Measurements from ENCODE around the gene SDK2.

Gene SDK2

GRCh38 chr17:73437826-73438225, 206.4 kb downstream of the SDK2 start:
- no peak for DNase-seq

- DNase-seq, result no peak
These were observed 207.3 kb downstream of the SDK2 start for GRCh38 chr17:73436954-73437353.

GRCh38 chr17:73435412-73435811, 208.8 kb downstream of the SDK2 start:
- DNase-seq, result no peak

GRCh38 chr17:73434154-73434553, 210.1 kb downstream of the SDK2 start:
- DNase-seq, result no peak

- DNase-seq, result no peak
These were observed 210.7 kb downstream of the SDK2 start for GRCh38 chr17:73433501-73433900.

DNA sequence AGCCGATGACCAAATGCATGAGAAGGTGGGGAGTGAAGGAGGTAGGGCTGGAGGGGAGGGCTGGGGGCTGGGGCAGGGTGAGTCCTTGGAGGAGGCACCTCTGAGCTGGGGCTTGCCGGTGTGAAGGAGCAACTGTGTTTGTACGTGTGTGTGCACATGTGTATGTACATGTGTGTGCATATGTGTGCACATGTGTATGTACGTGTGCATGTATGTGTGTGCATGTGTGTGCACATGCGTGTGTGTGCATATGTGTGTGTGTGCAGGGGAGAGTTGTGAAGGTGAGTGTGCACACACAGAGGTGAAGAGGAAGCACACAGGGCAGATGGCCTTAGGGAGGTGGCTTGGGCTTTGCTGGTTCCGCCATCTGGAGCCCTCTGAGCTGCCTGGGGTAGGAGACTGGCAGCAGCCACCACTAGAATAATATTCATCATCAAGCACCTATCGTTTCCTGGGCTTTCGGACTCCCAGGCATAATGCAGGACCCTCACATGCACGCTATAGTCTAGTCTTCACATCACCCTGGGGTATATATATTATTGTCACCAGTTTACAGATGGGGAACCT, 211.5 kb downstream of the SDK2 start:
- DNase-seq, result no peak

GRCh38 chr17:73431401-73432205, 212.6 kb downstream of the SDK2 start:
- no peak for DNase-seq

- DNase-seq, result peak; percentile 80
These were observed 213.4 kb downstream of the SDK2 start for GRCh38 chr17:73430848-73431247.

GRCh38 chr17:73430165-73430680, 214.0 kb downstream of the SDK2 start:
- DNase-seq, result peak; percentile 90

DNA sequence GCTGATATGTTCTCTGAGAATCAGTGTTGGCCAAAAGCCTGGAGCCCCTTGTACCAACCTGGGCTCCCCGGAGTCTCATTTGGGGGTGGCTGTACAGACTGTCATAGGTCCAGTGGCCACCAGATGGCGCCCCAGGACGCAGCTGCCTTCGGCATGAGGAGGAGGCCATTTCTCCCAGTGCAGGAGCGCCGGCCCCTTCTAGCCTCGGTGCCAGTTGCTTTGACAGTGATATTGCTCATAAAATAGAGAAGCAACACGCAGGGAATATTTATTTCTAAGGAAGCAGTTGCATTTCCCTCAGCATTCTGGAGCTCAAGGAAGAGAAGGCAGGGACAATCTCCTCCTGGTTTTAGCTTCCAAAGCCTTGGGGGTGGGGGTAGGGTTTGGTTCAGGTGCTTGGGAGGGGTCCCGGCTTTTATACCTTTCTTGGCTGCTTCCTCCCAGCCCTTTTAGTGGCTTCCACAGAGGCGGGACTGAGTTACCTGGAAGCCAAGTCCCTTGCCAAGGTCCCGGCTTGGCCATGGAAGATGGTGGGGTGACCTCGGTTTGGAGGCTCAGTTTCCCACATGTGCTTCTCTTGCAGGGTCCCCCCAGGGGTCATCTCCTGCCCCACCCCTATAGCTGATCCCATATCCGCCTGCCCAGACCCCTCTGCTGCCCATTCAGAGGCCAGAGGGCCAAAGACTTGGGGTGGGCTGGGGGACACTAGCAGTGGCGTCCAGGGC, 214.6 kb downstream of the SDK2 start:
- DNase-seq, result peak; percentile 97

GRCh38 chr17:73427198-73427597, 217.0 kb downstream of the SDK2 start:
- peak; percentile 79 for DNase-seq

GRCh38 chr17:73424571-73424970, 219.7 kb downstream of the SDK2 start:
- DNase-seq, result no peak

- DNase-seq, result no peak
These were observed 220.4 kb downstream of the SDK2 start for GRCh38 chr17:73423806-73424205.

GRCh38 chr17:73423159-73423715, 221.0 kb downstream of the SDK2 start:
- DNase-seq, result no peak

- no peak for DNase-seq
These were observed 222.1 kb downstream of the SDK2 start for GRCh38 chr17:73422121-73422520.

GRCh38 chr17:73420897-73421296, 223.3 kb downstream of the SDK2 start:
- no peak for DNase-seq

DNA sequence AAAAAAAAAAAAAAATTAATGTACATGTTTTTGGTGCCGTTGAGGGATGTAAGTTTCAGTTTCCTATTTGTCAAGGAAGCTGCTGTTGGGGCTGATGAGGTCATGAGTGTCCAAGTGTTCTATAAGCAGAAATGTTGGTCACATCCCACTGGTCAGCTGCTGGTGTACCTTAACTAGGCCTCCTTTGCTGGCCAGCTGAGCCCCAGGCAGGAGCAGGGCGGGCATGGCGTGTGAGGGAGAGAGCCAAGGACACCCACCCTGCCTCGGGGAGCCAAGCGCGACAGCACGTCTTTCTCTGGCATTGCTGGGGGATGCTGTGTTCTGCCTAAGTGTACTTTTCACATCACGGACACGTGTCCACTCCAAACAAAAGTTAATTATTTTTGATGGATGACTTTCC, 224.4 kb downstream of the SDK2 start:
- no peak for DNase-seq

- no peak for DNase-seq
These were observed 225.2 kb downstream of the SDK2 start for GRCh38 chr17:73419051-73419450.

- no peak for DNase-seq
These were observed 228.5 kb downstream of the SDK2 start for GRCh38 chr17:73415782-73416181.

DNA sequence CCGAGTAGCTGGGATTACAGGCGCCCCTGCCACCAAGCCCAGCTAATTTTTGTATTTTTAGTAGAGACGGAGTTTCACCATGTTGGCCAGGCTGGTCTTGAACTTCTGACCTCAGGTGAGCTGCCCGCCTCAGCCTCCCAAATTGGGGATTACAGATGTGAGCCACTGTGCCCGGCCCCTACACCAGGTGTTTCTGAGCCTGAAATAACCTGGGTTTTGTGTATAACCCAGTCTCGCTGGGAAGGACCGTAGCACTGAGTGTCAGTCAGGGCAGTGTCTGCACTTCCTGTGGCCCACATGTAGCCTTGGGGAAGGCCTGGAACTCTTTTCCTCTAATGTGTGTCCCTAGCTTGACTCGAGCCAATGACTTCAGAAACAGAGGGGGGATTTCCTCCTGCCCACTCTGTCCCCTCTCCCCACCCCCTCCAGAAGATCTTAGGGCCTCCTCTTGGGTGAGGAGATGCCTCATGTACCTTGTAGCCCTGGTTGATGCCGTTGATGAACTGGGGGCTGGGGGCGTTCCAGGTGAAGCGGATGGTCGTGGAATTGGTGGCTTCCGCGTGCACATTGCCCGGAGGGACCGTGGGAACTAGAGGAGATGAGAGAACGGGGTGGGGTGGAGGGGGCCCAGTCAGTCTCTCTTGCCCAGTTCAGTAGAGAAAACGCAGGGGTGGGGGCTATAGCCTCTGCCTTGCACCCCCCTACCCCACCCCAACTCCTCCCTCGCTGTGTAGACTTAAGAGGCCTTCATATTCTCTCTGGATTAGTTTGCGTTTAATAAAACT, 229.9 kb downstream of the SDK2 start:
- no peak for DNase-seq

DNA sequence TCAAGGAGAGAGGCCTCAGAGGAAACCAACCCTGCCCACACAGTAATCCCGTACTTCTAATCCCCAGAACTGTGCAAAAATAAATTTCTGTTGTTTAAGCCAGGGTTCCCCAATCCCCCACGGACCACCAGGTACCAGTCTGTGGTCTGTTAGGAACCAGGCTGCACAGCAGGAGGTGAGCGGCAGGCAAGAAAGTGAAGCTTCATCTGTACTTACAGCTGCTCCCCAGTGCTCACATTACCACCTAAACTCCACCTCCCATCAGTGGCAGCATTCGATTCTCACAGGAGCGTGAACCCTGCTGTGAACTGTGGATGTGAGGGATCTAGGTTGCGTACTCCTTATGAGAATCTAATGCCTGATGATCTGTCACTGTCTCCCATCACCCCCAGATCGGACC, 231.3 kb downstream of the SDK2 start:
- DNase-seq, result no peak

DNA sequence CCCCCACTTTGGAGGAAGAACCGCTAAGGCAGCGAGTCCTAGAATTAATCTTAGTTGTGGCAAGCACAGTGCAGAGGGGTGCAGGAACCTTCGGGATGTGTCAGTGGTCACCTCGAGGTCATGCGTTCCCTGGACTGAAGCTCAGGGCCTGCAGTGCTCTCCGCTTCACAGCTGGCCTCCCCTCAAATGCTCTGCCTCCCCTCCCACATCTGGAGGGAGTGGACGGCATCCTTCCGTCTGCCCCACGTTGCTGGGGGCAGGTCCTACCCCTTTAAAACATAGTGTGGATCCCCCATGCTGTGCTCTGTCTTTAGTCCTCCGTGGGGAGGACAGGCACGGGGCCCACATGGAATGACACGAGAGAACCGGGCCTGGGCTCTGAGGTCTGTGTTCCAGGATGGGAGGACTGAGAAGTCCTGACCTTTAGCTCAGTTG, 232.9 kb downstream of the SDK2 start:
- no peak for DNase-seq

Measured in NCI-H510A treated with DMSO at 0.1 percent for 48 hours (cell line).